ENCODE results near the gene MSI1.

Gene MSI1

DNA sequence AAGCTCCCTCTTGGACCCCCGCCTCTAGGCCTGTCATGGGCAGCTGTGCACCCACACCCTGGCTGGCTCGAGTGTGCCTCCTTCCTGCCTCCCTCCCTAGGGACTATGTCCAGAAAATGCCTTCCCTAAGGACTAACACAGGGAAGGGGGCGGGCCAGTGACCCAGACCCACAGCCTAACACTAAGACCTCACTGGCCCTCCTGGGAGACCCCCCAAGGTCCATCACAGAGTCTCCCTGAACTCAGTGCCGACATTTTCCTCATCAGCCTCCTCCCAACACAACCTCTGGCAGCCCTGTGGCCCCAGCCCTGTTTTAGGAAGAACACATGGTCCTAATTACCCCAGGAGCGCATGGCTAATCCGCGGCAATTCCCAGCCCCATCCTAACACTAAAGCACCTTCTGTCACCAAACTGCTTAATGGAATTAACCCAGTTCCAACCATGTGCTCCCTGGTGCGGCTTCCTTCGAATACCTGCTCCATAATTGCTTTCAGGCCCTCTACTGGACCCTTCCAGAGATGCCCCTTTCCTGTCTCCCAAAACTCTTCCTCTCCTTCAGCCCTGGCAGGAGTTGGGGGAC, 5.6 kb downstream of the MSI1 start:
- no peak overlapping the region for H3K4me3 ChIP-seq (ENCODE audit: low read depth, low read length)
- TF ChIP-seq, protein P1, sequence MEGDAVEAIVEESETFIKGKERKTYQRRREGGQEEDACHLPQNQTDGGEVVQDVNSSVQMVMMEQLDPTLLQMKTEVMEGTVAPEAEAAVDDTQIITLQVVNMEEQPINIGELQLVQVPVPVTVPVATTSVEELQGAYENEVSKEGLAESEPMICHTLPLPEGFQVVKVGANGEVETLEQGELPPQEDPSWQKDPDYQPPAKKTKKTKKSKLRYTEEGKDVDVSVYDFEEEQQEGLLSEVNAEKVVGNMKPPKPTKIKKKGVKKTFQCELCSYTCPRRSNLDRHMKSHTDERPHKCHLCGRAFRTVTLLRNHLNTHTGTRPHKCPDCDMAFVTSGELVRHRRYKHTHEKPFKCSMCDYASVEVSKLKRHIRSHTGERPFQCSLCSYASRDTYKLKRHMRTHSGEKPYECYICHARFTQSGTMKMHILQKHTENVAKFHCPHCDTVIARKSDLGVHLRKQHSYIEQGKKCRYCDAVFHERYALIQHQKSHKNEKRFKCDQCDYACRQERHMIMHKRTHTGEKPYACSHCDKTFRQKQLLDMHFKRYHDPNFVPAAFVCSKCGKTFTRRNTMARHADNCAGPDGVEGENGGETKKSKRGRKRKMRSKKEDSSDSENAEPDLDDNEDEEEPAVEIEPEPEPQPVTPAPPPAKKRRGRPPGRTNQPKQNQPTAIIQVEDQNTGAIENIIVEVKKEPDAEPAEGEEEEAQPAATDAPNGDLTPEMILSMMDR (IDR thresholded peaks at IDR 0.05) = no peak
- H3K9me3 ChIP-seq (ENCODE audit: control insufficient read depth, low read length) = no peaks in the 10 kb centered on the region
- H3K27ac ChIP-seq = no peak overlapping the region
- no peak overlapping the region for H3K4me2 ChIP-seq (ENCODE audit: low read length)
- no peaks in the 10 kb centered on the region for H3K79me2 ChIP-seq
- H3K36me3 ChIP-seq (ENCODE audit: control insufficient read depth, insufficient read depth, low read length) = no peaks in the 10 kb centered on the region
- peaks cover 12% of the 10 kb centered on the region for H3K4me1 ChIP-seq
- no peaks in the 10 kb centered on the region for H3K27me3 ChIP-seq (ENCODE audit: control insufficient read depth, insufficient read depth, low read length)
- no peak overlapping the region for H2AFZ ChIP-seq
- H3K9ac ChIP-seq = no peak overlapping the region

DNA sequence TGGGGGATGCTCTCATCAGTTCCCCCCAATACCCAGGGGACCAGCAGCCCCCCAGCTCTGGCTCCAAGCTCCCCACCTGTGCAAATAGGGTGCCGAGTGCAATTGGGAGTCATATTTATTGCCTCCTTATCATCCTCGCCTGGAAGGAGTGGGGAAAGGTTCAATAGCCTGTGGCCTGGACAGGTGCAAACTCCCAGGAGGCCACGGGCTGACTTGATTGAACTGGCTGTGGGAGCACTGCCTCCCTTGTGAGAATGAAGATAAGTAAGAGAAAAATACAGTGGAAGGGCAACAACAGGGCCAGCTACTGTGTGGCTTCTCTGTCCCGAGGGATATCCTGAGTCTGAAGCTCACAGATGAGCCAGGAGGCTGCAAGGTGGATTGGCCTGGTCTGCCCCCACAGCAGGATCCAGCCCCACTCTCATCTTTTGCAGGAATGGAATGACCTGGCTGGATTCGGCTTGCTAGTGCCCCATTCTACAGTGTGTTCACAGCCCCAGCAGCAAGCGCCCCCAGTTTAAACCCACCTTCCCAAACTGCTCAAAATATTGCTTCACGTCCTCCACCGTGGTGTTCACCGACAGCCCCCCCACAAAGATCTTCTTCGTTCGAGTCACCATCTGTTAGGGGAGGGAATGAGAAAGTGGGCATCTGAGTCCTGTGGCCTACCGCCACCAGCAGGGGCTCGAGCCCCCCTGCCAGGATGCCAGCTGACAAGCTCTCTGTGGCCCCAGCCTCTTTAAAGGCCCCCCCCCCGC, 6.3 kb downstream of the MSI1 start:
- H3K27me3 ChIP-seq (ENCODE audit: control insufficient read depth, insufficient read depth, low read length) = no peaks in the 10 kb centered on the region
- H3K4me1 ChIP-seq = peaks cover 12% of the 10 kb centered on the region
- no peak overlapping the region for H3K4me2 ChIP-seq (ENCODE audit: low read length)
- no peak overlapping the region for H3K4me3 ChIP-seq (ENCODE audit: low read depth, low read length)
- no peaks in the 10 kb centered on the region for H3K36me3 ChIP-seq (ENCODE audit: control insufficient read depth, insufficient read depth, low read length)
- TF ChIP-seq, protein P1 (IDR thresholded peaks at IDR 0.05) = no peak
- no peak overlapping the region for H3K9ac ChIP-seq
- H3K9me3 ChIP-seq (ENCODE audit: control insufficient read depth, low read length) = no peaks in the 10 kb centered on the region
- no peaks in the 10 kb centered on the region for H3K79me2 ChIP-seq
- peak overlapping the region; percentile 89 for H2AFZ ChIP-seq
- no peak overlapping the region for H3K27ac ChIP-seq

DNA sequence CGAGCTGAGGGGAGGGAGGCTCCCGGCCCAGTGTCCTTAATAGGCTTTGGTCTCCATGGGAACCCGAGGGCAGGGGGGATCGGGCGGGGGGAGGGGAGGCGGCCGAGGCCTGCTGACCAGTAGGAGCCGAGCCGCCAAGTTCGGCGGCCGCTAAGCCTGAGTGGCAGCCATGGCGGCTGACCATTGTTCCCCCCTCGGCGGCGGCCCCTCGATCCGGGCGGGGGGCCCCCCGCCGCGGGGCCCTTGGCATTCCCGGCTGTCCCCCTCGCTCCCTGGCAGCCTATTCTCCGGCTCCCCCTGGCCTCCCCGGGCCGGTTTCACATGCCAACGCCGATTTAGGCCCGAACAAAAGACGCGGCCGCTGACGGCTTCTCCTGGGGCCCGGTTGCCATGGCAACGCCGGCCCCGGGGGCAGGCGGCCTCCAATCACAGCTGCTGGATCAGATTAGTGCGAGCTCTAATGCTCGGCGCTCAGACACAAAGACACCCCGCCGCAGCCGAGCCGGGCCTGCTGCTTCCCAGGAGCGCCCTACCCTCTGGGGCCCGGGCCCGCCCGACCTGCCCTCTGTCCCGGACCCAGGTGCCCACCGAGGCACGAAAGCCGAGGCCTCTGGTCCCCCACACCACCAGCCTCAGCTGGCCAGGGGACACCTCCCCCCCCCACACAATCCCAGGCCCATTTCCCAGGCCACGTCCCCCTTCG, 7.3 kb downstream of the MSI1 start:
- H3K27ac ChIP-seq = peak overlapping the region; percentile 7
- H3K27me3 ChIP-seq (ENCODE audit: control insufficient read depth, insufficient read depth, low read length) = no peaks in the 10 kb centered on the region
- no peaks in the 10 kb centered on the region for H3K36me3 ChIP-seq (ENCODE audit: control insufficient read depth, insufficient read depth, low read length)
- H3K4me3 ChIP-seq (ENCODE audit: low read depth, low read length) = no peak overlapping the region
- H3K4me2 ChIP-seq (ENCODE audit: low read length) = no peak overlapping the region
- H3K4me1 ChIP-seq = peaks cover 10% of the 10 kb centered on the region
- TF ChIP-seq, protein P1 (IDR thresholded peaks at IDR 0.05) = no peak
- peak overlapping the region; percentile 42 for H3K9ac ChIP-seq
- H2AFZ ChIP-seq = peak overlapping the region; percentile 89
- H3K9me3 ChIP-seq (ENCODE audit: control insufficient read depth, low read length) = no peaks in the 10 kb centered on the region
- no peaks in the 10 kb centered on the region for H3K79me2 ChIP-seq

DNA sequence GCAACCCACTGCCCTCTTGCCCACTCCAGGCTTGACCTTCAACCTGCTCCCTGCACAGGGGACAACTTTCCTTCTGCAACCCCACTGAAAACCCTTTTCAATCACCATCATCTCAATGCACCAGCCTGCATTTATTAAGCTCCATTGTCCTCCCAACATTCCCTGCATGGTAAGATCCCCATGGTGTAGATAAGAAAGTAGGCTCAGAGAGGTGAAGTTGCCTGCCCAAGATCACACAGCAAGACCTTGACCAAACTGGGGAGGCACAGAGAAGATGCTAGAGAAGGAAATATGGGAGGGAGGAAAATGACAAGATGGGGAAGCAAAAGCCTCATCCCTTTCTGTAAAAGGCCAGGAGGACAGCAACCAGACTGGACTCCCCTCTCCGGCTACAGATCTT, 9.8 kb downstream of the MSI1 start:
- Histone ChIP-seq H3K79me2 (no peaks in the 10 kb centered on the region), H3K27ac (no peak overlapping the region), H2AFZ (no peak overlapping the region), H3K4me2 (ENCODE audit: low read length) (no peak overlapping the region), H3K4me1 (peaks cover 6% of the 10 kb centered on the region), H3K36me3 (ENCODE audit: control insufficient read depth, insufficient read depth, low read length) (no peaks in the 10 kb centered on the region), H3K9me3 (ENCODE audit: control insufficient read depth, low read length) (no peaks in the 10 kb centered on the region), H3K9ac (no peak overlapping the region), H3K4me3 (ENCODE audit: low read depth, low read length) (no peak overlapping the region), H3K27me3 (ENCODE audit: control insufficient read depth, insufficient read depth, low read length) (no peaks in the 10 kb centered on the region)
- TF ChIP-seq, protein P1 (IDR thresholded peaks at IDR 0.05) = no peak
